HL-60 (cell line): ENCODE results near the gene BATF3.

ENCODE experiments used
- DNase-seq, 2 experiments: peaks; one replicate each; pipeline ENCODE4 v3.0.0-alpha.2; 2010 to 2020; ENCODE audit warnings: low read depth in 1 of 2, low spot score in 1 of 2
- H3K27ac ChIP-seq: fragments of 250-450 bp; sonication (Bioruptor Pico); replicated peaks from 2 replicates; pipeline ENCODE4 v1.5.1; 2020; ENCODE audit warnings: mild to moderate bottlenecking, moderate library complexity
- H3K27me3 ChIP-seq: fragments of 250-450 bp; sonication (Bioruptor Pico); 2 replicates; pipeline ENCODE4 v1.5.1; 2021; ENCODE audit warnings: mild to moderate bottlenecking, moderate library complexity; ENCODE audit not compliant: insufficient read depth, poor library complexity, severe bottlenecking
- H3K4me3 ChIP-seq: replicated peaks from 2 replicates; pipeline ENCODE4 v1.5.1; 2011; ENCODE audit warnings: mild to moderate bottlenecking, control low read depth, low read length; ENCODE audit not compliant: insufficient read depth
- CTCF ChIP-seq: IDR thresholded peaks from one replicate; pipeline ENCODE4 v1.5.1; 2011; ENCODE audit warnings: low read length, control low read depth, inconsistent platforms; ENCODE audit not compliant: insufficient read depth
- GABPA ChIP-seq: IDR thresholded peaks from 2 replicates; pipeline ENCODE4 v1.6.1; 2012; ENCODE audit warnings: low read depth
- POLR2AphosphoS5 ChIP-seq: IDR thresholded peaks from 2 replicates; pipeline ENCODE4 v1.6.1; 2012; ENCODE audit warnings: low read depth
- REST ChIP-seq: IDR thresholded peaks from 2 replicates; pipeline ENCODE4 v1.6.1; 2012; ENCODE audit warnings: low read depth; ENCODE audit not compliant: insufficient replicate concordance
- SPI1 ChIP-seq: IDR thresholded peaks from 2 replicates; pipeline ENCODE4 v1.6.1; 2012; ENCODE audit warnings: low read depth, mild to moderate bottlenecking, borderline replicate concordance

BATF3 gene

GRCh38 chr1:212650228-212650627 lies 49.4 kb downstream of the BATF3 start:
- H3K27ac ChIP-seq = no peak overlapping the region
- H3K4me3 ChIP-seq = no peak overlapping the region
- TF ChIP-seq SPI1 = no peak
- TF ChIP-seq GABPA = no peak
- no peak for TF ChIP-seq CTCF
- no peak for TF ChIP-seq REST
- TF ChIP-seq POLR2AphosphoS5 = no peak
- no peak for DNase-seq
- H3K27me3 ChIP-seq = no peaks in the 10 kb centered on the region

GRCh38 chr1:212649020-212649419 lies 50.6 kb downstream of the BATF3 start:
- no peaks in the 10 kb centered on the region for H3K27me3 ChIP-seq
- no peak overlapping the region for H3K4me3 ChIP-seq
- TF ChIP-seq CTCF (no peak), REST (no peak), SPI1 (no peak)
- no peak overlapping the region for H3K27ac ChIP-seq
- no peak for DNase-seq

GRCh38 chr1:212648431-212648830 lies 51.2 kb downstream of the BATF3 start:
- no peak for TF ChIP-seq POLR2AphosphoS5
- TF ChIP-seq CTCF = no peak
- no peak for TF ChIP-seq GABPA
- no peak for TF ChIP-seq SPI1
- TF ChIP-seq REST = no peak
- Histone ChIP-seq H3K4me3 (no peak overlapping the region), H3K27me3 (no peaks in the 10 kb centered on the region), H3K27ac (no peak overlapping the region)
- DNase-seq = no peak
